Measurements from ENCODE around the gene CCDC185. TPM values are rescaled to one million over a fixed set of nuclear protein-coding genes. Genes with fewer than 3 reads are reported as not detected.

CCDC185 gene
- under 1 TPM in 3 of 5 donors, not detected in 2; 0.05 to 0.12 (median 0.09) TPM for polyA plus RNA-seq (ENCODE audit: insufficient read depth in 1 of 5, insufficient read length in 5 of 5, low replicate concordance in 1 of 5)
- long read RNA-seq, donor 1 = 0 reads
- long read RNA-seq, donor 2 = 0 reads
- long read RNA-seq, donor 3 = 0 reads
- long read RNA-seq, donor 4 = 0 reads
- long read RNA-seq, donor 5 = 0 reads
- long read RNA-seq, donor 6 = 0 reads
- long read RNA-seq, donor 7 = 0 reads
- long read RNA-seq, donor 8 = 0 reads

- DNase-seq = peak; percentile 4 to 6
Observed at GRCh38 chr1:223393275-223394214, at the start of gene CCDC185. CCDC185 (plus strand) TSS chr1:223393415; CDS start chr1:223393476, 61 bp downstream.

GRCh38 chr1:223343692-223344091 lies 49.5 kb upstream of the CCDC185 start:
- DNase-seq = no peak

GRCh38 chr1:223344491-223344890 lies 48.7 kb upstream of the CCDC185 start:
- DNase-seq = no peak

GRCh38 chr1:223345720-223346119 lies 47.5 kb upstream of the CCDC185 start:
- no peak for DNase-seq

GRCh38 chr1:223346311-223346710 lies 46.9 kb upstream of the CCDC185 start:
- no peak for DNase-seq

GRCh38 chr1:223347583-223347982 lies 45.6 kb upstream of the CCDC185 start:
- no peak for DNase-seq

GRCh38 chr1:223348439-223348838 lies 44.8 kb upstream of the CCDC185 start:
- no peak for DNase-seq

GRCh38 chr1:223349241-223349640 lies 44.0 kb upstream of the CCDC185 start:
- DNase-seq = no peak

- DNase-seq = no peak
Observed at GRCh38 chr1:223350361-223350908, 42.8 kb upstream of the CCDC185 start.

- no peak for DNase-seq
Observed at GRCh38 chr1:223352944-223353343, 40.3 kb upstream of the CCDC185 start.

- no peak for DNase-seq
Observed at GRCh38 chr1:223353939-223354338, 39.3 kb upstream of the CCDC185 start.

GRCh38 chr1:223355699-223356098 lies 37.5 kb upstream of the CCDC185 start:
- no peak for DNase-seq

GRCh38 chr1:223358826-223359225 lies 34.4 kb upstream of the CCDC185 start:
- DNase-seq = no peak

- peak in 1 of 2 donors; percentile 29 for DNase-seq
Observed at GRCh38 chr1:223363057-223363855, 30.0 kb upstream of the CCDC185 start.

- DNase-seq = peak; percentile 48 to 55
Observed at GRCh38 chr1:223363856-223364684, 29.1 kb upstream of the CCDC185 start, which contains the start of gene SUSD4. SUSD4 (minus strand) TSS chr1:223364176; CDS start chr1:223363425, 751 bp downstream.

GRCh38 chr1:223364685-223365382 lies 28.4 kb upstream of the CCDC185 start:
- DNase-seq = no peak

- no peak for DNase-seq
Observed at GRCh38 chr1:223374064-223374610, 19.1 kb upstream of the CCDC185 start.

GRCh38 chr1:223378754-223379153 lies 14.5 kb upstream of the CCDC185 start:
- no peak for DNase-seq

GRCh38 chr1:223386013-223386412 lies 7.2 kb upstream of the CCDC185 start:
- DNase-seq = no peak

GRCh38 chr1:223390618-223391017 lies 2.6 kb upstream of the CCDC185 start:
- DNase-seq = no peak
